Prostate gland (tissue), 2 donors: ENCODE results near the gene SLIT3.

Experiments
- POLR2A ChIP-seq: fragments of 450-650 bp; IDR thresholded peaks from one replicate; pipeline ENCODE4 v1.6.1; 2016; ENCODE audit warnings: antibody characterized with exemption, mild to moderate bottlenecking
- POLR2AphosphoS5 ChIP-seq: sonication (generic); formaldehyde crosslinking; IDR thresholded peaks from one replicate; pipeline ENCODE4 v1.6.1; 2017; ENCODE audit warnings: antibody characterized with exemption
- TF ChIP-seq, protein P1 (sequence below), 4 experiments: fragments of 200-600 bp in 2 of 4; fragments of 450-650 bp in 2 of 4; sonication (generic) in 2 of 4; IDR thresholded peaks; 1 replicate in 3 of 4; 2 replicates in 1 of 4; pipeline ENCODE4 v1.5.1; 2016 to 2019; ENCODE audit warnings: antibody characterized with exemption in 4 of 4, mild to moderate bottlenecking in 2 of 4, moderate library complexity in 2 of 4

DNA sequence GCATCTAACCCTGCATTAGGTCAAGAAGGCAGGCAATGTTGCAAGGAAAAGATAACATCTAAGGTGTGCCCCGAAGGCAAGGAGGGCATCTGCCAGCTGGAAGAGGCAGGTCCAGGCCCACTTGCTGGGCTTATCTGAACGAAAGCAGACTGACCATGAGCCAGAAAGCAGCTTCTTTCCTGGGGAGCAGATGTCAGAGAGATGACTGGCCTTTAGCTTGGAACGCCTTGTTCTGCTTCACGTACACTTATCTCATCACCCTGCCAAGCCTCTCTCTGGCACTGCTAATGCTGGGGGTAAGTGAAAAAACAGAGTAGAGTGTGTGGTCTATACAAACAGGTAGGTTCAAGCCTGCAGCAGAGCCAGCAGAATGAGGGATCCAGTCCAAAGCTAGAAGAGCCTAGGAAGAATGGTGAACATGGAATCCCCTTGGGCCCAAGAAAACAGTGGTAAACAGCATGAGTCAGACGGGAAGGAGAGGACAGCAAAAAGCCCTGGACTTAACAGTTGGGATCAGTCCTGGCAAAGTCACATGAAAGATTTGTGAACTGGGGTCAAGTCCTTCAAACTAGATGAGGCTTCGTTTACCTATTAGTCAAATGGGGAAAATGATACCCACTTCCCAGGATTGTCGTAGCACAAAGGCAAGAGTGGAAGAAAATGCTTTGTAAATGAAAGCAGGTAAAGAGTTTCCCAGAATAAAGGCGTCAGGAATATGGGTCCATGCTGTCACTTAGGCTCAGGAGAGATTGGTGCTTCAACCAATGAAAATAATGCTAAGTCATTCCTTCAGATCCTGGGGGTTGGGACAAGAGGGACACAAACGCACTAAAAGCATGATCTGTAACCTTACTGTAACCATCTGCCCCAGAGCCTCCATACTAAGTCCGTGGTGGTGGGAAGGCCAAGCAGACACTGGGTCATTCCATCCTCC lies 200.9 kb downstream of the SLIT3 start:
- TF ChIP-seq POLR2A (no peak), POLR2AphosphoS5 (no peak)
- TF ChIP-seq, protein P1, sequence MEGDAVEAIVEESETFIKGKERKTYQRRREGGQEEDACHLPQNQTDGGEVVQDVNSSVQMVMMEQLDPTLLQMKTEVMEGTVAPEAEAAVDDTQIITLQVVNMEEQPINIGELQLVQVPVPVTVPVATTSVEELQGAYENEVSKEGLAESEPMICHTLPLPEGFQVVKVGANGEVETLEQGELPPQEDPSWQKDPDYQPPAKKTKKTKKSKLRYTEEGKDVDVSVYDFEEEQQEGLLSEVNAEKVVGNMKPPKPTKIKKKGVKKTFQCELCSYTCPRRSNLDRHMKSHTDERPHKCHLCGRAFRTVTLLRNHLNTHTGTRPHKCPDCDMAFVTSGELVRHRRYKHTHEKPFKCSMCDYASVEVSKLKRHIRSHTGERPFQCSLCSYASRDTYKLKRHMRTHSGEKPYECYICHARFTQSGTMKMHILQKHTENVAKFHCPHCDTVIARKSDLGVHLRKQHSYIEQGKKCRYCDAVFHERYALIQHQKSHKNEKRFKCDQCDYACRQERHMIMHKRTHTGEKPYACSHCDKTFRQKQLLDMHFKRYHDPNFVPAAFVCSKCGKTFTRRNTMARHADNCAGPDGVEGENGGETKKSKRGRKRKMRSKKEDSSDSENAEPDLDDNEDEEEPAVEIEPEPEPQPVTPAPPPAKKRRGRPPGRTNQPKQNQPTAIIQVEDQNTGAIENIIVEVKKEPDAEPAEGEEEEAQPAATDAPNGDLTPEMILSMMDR (IDR thresholded peaks at IDR 0.05): no peak
